CD4-positive, alpha-beta T cell (primary cell): ENCODE data around the gene PAX5. TPM values are rescaled to one million over a fixed set of nuclear protein-coding genes. Genes with fewer than 3 reads are reported as not detected.

Source experiments
- ATAC-seq: fragments of 200-7000 bp; cut with Tn5 transposase; one replicate; pipeline ENCODE4 v1.10.0; 2022; ENCODE audit warnings: mild to moderate bottlenecking; ENCODE audit not compliant: poor library complexity
- CTCF ChIA-PET: fragments of 350-600 bp; sonication (Branson Sonifier 250); formaldehyde crosslinking; loops from one replicate; lab custom pipeline; 2021; ENCODE audit warnings: antibody characterized with exemption, inconsistent platforms; lab: Charles Lee
- POLR2A ChIA-PET: fragments of 350-600 bp; sonication (Branson Sonifier 250); formaldehyde crosslinking; loops from one replicate; lab custom pipeline; 2021; ENCODE audit warnings: antibody characterized with exemption, inconsistent platforms; lab: Charles Lee
- DNase-seq, 14 experiments: peaks; one replicate each; pipeline ENCODE4 v3.0.0-alpha.2; 2013 to 2020; ENCODE audit warnings: mixed read lengths in 2 of 14
- H3K27ac ChIP-seq, 2 donors: one replicate each; pipeline versions ENCODE4 v1.5.1 to v1.7.0; 2013; ENCODE audit warnings: low read length in 2 of 2, low read depth in 1 of 2, mild to moderate bottlenecking in 1 of 2
- H3K27me3 ChIP-seq, 2 experiments: 1 replicate in 1 of 2; 2 replicates in 1 of 2; pipeline versions ENCODE4 v1.6.1 to v1.7.0; 2013; ENCODE audit warnings: low read length in 2 of 2, control low read depth in 1 of 2, mild to moderate bottlenecking in 1 of 2, moderate library complexity in 1 of 2; ENCODE audit not compliant: insufficient read depth in 2 of 2, control insufficient read depth in 1 of 2
- H3K36me3 ChIP-seq: one replicate; pipeline ENCODE4 v1.6.1; 2013; ENCODE audit warnings: low read length, control low read depth; ENCODE audit not compliant: insufficient read depth
- H3K4me1 ChIP-seq: one replicate; pipeline ENCODE4 v1.6.1; 2013; ENCODE audit warnings: low read length, control low read depth; ENCODE audit not compliant: insufficient read depth
- H3K4me3 ChIP-seq: one replicate; pipeline ENCODE4 v1.5.1; 2013; ENCODE audit warnings: mild to moderate bottlenecking, low read length, moderate library complexity
- H3K9me3 ChIP-seq, 2 experiments: 1 replicate in 1 of 2; 2 replicates in 1 of 2; pipeline versions ENCODE4 v1.6.1 to v1.7.0; 2013; ENCODE audit warnings: low read length in 2 of 2, mild to moderate bottlenecking in 2 of 2, control low read depth in 1 of 2, moderate library complexity in 1 of 2; ENCODE audit not compliant: control insufficient read depth in 1 of 2, insufficient read depth in 1 of 2
- H3K27ac Mint-ChIP-seq: one replicate; pipeline ENCODE4 v1.8.0; 2020; ENCODE audit warnings: mixed read lengths
- H3K27me3 Mint-ChIP-seq: one replicate; pipeline ENCODE4 v1.8.0; 2021; ENCODE audit warnings: mixed read lengths
- H3K36me3 Mint-ChIP-seq: one replicate; pipeline ENCODE4 v1.8.0; 2021; ENCODE audit warnings: low read depth, mixed read lengths
- H3K4me1 Mint-ChIP-seq: one replicate; pipeline ENCODE4 v1.8.0; 2021; ENCODE audit warnings: low read depth, mixed read lengths
- H3K4me3 Mint-ChIP-seq: one replicate; pipeline ENCODE4 v1.8.0; 2020; ENCODE audit warnings: mild to moderate bottlenecking, mixed read lengths
- H3K9me3 Mint-ChIP-seq: one replicate; pipeline ENCODE4 v1.8.0; 2020; ENCODE audit warnings: mixed read lengths
- CTCF ChIP-seq: fragments of 200-600 bp; IDR thresholded peaks from one replicate; pipeline ENCODE4 v1.8.0; 2022; ENCODE audit warnings: antibody characterized with exemption, mild to moderate bottlenecking
- intact Hi-C, 2 experiments: fragments of 100-400 bp; cut with DNase I in 1 of 2; cut with micrococcal nuclease in 1 of 2; formaldehyde crosslinking; loops; one replicate each; pipeline versions ENCODE4 v1.15.1 to v1.9.0; 2023 to 2025; cut with DNase I, micrococcal nuclease
- total RNA-seq, 174 experiments: library from RNA in 2 of 174; stranded (reverse) in 2 of 174; gene quantifications; one replicate each; pipeline ENCODE4 v1.2.3 and lab custom pipeline; 2021 to 2026

Gene PAX5
- total RNA-seq, 2 experiments from 2014 or later = 0.03 to 0.11 TPM

GRCh38 chr9:36934478-36935065 lies 99.5 kb downstream of the PAX5 start:
- H3K4me3 Mint-ChIP-seq = no peak overlapping the region
- no peak overlapping the region for H3K4me3 ChIP-seq
- no peaks in the 10 kb centered on the region for H3K4me1 ChIP-seq
- H3K27ac Mint-ChIP-seq = no peak overlapping the region
- ATAC-seq = no peak
- intact Hi-C loops = no loop called here
- peaks cover 0 to 6% of the 10 kb centered on the region in 2 experiments for H3K9me3 ChIP-seq
- peaks cover 8% of the 10 kb centered on the region for H3K27me3 Mint-ChIP-seq
- no peaks in the 10 kb centered on the region for H3K36me3 Mint-ChIP-seq
- H3K27me3 ChIP-seq = peaks cover 0 to 3% of the 10 kb centered on the region in 2 experiments
- ChIA-PET CTCF (no interaction called here), POLR2A (no interaction called here)
- H3K36me3 ChIP-seq = no peaks in the 10 kb centered on the region
- DNase-seq = no peak
- TF ChIP-seq CTCF = no peak
- no peak overlapping the region for H3K27ac ChIP-seq
- no peaks in the 10 kb centered on the region for H3K4me1 Mint-ChIP-seq
- H3K9me3 Mint-ChIP-seq = no peaks in the 10 kb centered on the region

GRCh38 chr9:36933676-36934215 lies 100.3 kb downstream of the PAX5 start:
- no peaks in the 10 kb centered on the region for H3K4me1 ChIP-seq
- DNase-seq (no peak), ATAC-seq (no peak)
- Mint-ChIP-seq H3K27ac (no peak overlapping the region), H3K4me3 (no peak overlapping the region), H3K36me3 (no peaks in the 10 kb centered on the region), H3K4me1 (no peaks in the 10 kb centered on the region), H3K27me3 (peaks cover 6% of the 10 kb centered on the region), H3K9me3 (no peaks in the 10 kb centered on the region)
- CTCF ChIA-PET = no interaction called here
- no peak for TF ChIP-seq CTCF
- peaks cover 0 to 3% of the 10 kb centered on the region in 2 experiments for H3K27me3 ChIP-seq
- H3K36me3 ChIP-seq = no peaks in the 10 kb centered on the region
- POLR2A ChIA-PET = no interaction called here
- H3K4me3 ChIP-seq = no peak overlapping the region
- H3K9me3 ChIP-seq = peaks cover 0 to 6% of the 10 kb centered on the region in 2 experiments
- intact Hi-C loops = no loop called here
- H3K27ac ChIP-seq = no peak overlapping the region

- Mint-ChIP-seq H3K36me3 (no peaks in the 10 kb centered on the region), H3K9me3 (no peaks in the 10 kb centered on the region), H3K27me3 (peaks cover 10% of the 10 kb centered on the region), H3K4me3 (no peak overlapping the region), H3K4me1 (no peaks in the 10 kb centered on the region), H3K27ac (no peak overlapping the region)
- DNase-seq = no peak
- POLR2A ChIA-PET = no interaction called here
- intact Hi-C loops = no loop called here
- CTCF ChIA-PET = no interaction called here
- H3K36me3 ChIP-seq = no peaks in the 10 kb centered on the region
- TF ChIP-seq CTCF = no peak
- H3K27ac ChIP-seq = no peak overlapping the region
- peaks cover 0 to 6% of the 10 kb centered on the region in 2 experiments for H3K9me3 ChIP-seq
- H3K27me3 ChIP-seq = peaks cover 0 to 3% of the 10 kb centered on the region in 2 experiments
- H3K4me3 ChIP-seq = no peak overlapping the region
- no peaks in the 10 kb centered on the region for H3K4me1 ChIP-seq
- no peak for ATAC-seq
These were observed 101.9 kb downstream of the PAX5 start for GRCh38 chr9:36932198-36932597.
